Trophoblast cell (in vitro differentiated cells and primary cell): ENCODE measurements around the gene GPR42.
"Not testable (repeated sequence)": the region's sequence is repeated elsewhere in the genome, so short reads cannot be mapped to it uniquely, and the experiment has no call there.

Experiments used
- DNase-seq, 2 donors: peaks; one replicate each; pipeline ENCODE4 v3.0.0-alpha.2; 2016
- H2AFZ ChIP-seq: 2 replicates; pipeline ENCODE4 v1.6.1; 2013; ENCODE audit warnings: low read length, moderate library complexity, mild to moderate bottlenecking; ENCODE audit not compliant: insufficient read depth, poor library complexity
- H2AK5ac ChIP-seq: 2 replicates; pipeline ENCODE4 v1.6.1; 2013; ENCODE audit warnings: mild to moderate bottlenecking, low read length
- H2BK120ac ChIP-seq: 2 replicates; pipeline ENCODE4 v1.6.1; 2013; ENCODE audit warnings: low read length, mild to moderate bottlenecking, moderate library complexity; ENCODE audit not compliant: insufficient read depth, poor library complexity
- H2BK12ac ChIP-seq: 2 replicates; pipeline ENCODE4 v1.6.1; 2013; ENCODE audit warnings: mild to moderate bottlenecking, low read length, moderate library complexity
- H2BK5ac ChIP-seq: 2 replicates; pipeline ENCODE4 v1.6.1; 2013; ENCODE audit warnings: low read length, low read depth, moderate library complexity, mild to moderate bottlenecking; ENCODE audit not compliant: poor library complexity
- H3K14ac ChIP-seq: 2 replicates; pipeline ENCODE4 v1.6.1; 2013; ENCODE audit warnings: mild to moderate bottlenecking, low read length
- H3K18ac ChIP-seq: 2 replicates; pipeline ENCODE4 v1.6.1; 2013; ENCODE audit warnings: mild to moderate bottlenecking, low read length
- H3K23ac ChIP-seq: 2 replicates; pipeline ENCODE4 v1.6.1; 2013; ENCODE audit warnings: low read length
- H3K27ac ChIP-seq: 2 replicates; pipeline ENCODE4 v1.5.1; 2013; ENCODE audit warnings: low read depth, mild to moderate bottlenecking, inconsistent platforms, low read length, moderate library complexity
- H3K27me3 ChIP-seq: 2 replicates; pipeline ENCODE4 v1.6.1; 2013; ENCODE audit warnings: inconsistent platforms, mild to moderate bottlenecking, low read length, moderate library complexity; ENCODE audit not compliant: insufficient read depth
- H3K36me3 ChIP-seq, 2 experiments: 1 replicate in 1 of 2; 2 replicates in 1 of 2; pipeline ENCODE4 v1.6.1; 2013; ENCODE audit warnings: low read length in 2 of 2, mild to moderate bottlenecking in 2 of 2, moderate library complexity in 1 of 2; ENCODE audit not compliant: insufficient read depth in 2 of 2, control insufficient read depth in 1 of 2
- H3K4ac ChIP-seq: 2 replicates; pipeline ENCODE4 v1.6.1; 2013; ENCODE audit warnings: low read depth, mild to moderate bottlenecking, low read length, moderate library complexity
- H3K4me1 ChIP-seq, 2 experiments: 1 replicate in 1 of 2; 2 replicates in 1 of 2; pipeline ENCODE4 v1.6.1; 2013; ENCODE audit warnings: low read length in 2 of 2, mild to moderate bottlenecking in 2 of 2, moderate library complexity in 1 of 2; ENCODE audit not compliant: insufficient read depth in 2 of 2, control insufficient read depth in 1 of 2
- H3K4me2 ChIP-seq: 2 replicates; pipeline ENCODE4 v1.6.1; 2013; ENCODE audit warnings: inconsistent platforms, mild to moderate bottlenecking, low read length, moderate library complexity
- H3K4me3 ChIP-seq: 2 replicates; pipeline ENCODE4 v1.5.1; 2013; ENCODE audit warnings: mild to moderate bottlenecking, low read depth, low read length, inconsistent platforms
- H3K79me1 ChIP-seq: one replicate; pipeline ENCODE4 v1.6.1; 2013; ENCODE audit warnings: low read length
- H3K79me2 ChIP-seq: 2 replicates; pipeline ENCODE4 v1.6.1; 2013; ENCODE audit warnings: low read length, mild to moderate bottlenecking; ENCODE audit not compliant: control insufficient read depth, insufficient read depth, poor library complexity
- H3K9ac ChIP-seq: 2 replicates; pipeline ENCODE4 v1.6.1; 2013; ENCODE audit warnings: mild to moderate bottlenecking, low read length
- H3K9me3 ChIP-seq: 2 replicates; pipeline ENCODE4 v1.6.1; 2013; ENCODE audit warnings: low read depth, mild to moderate bottlenecking, control low read depth, inconsistent platforms, low read length; ENCODE audit not compliant: insufficient read depth
- H4K12ac ChIP-seq: 2 replicates; pipeline ENCODE4 v1.6.1; 2013; ENCODE audit warnings: low read depth, mild to moderate bottlenecking, low read length, moderate library complexity
- H4K8ac ChIP-seq: 2 replicates; pipeline ENCODE4 v1.6.1; 2013; ENCODE audit warnings: low read depth, mild to moderate bottlenecking, low read length, moderate library complexity
- H4K91ac ChIP-seq: one replicate; pipeline ENCODE4 v1.6.1; 2013; ENCODE audit warnings: low read depth, mild to moderate bottlenecking, low read length, moderate library complexity
- WGBS: extraction: QIAGEN DNeasy Blood & Tissue Kit; methylation state at CpG from one replicate; pipeline ENCODE4 v1.1.7; 2013; ENCODE audit warnings: missing lambda C conversion rate; ENCODE audit not compliant: insufficient read length, insufficient coverage; ENCODE audit errors: extremely low coverage; 5-methylcytosine and 5-hydroxymethylcytosine counted together

GPR42 gene

DNA sequence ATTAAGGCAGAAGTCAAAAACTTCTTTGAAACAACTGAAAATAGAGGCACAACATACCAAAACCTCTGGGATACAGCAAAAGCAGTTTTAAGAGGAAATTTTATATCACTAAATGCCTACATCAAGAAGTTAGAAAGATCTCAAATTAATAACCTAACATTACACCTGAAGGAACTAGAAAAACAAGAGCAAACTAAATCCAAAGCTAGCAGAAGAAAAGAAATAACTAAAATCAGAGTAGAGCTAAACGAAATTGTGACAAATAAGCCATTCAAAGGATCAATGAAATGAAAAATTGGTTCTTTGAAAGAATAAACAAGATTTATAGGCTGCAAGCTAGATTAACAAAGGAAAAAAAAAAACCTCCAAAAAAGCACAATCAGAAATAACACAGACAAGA lies 2.5 kb upstream of the GPR42 start:
- H3K27ac ChIP-seq: no peak overlapping the region
- H2AFZ ChIP-seq: no peak overlapping the region
- H3K23ac ChIP-seq: no peak overlapping the region
- no peak overlapping the region for H4K8ac ChIP-seq
- no peak overlapping the region for H3K4me3 ChIP-seq
- no peak overlapping the region for H3K14ac ChIP-seq
- no peak overlapping the region for H3K4me2 ChIP-seq
- no peaks in the 10 kb centered on the region for H3K4me1 ChIP-seq
- H3K79me1 ChIP-seq: no peaks in the 10 kb centered on the region
- no CpG with 5 or more reads among the region's 1 CpG for WGBS
- no peaks in the 10 kb centered on the region for H3K27me3 ChIP-seq
- no peak overlapping the region for H3K18ac ChIP-seq
- DNase-seq: no peak
- H3K79me2 ChIP-seq: no peaks in the 10 kb centered on the region
- H2BK120ac ChIP-seq: no peak overlapping the region
- H4K12ac ChIP-seq: no peak overlapping the region
- no peak overlapping the region for H3K4ac ChIP-seq
- H2BK12ac ChIP-seq: no peak overlapping the region
- H2BK5ac ChIP-seq: no peak overlapping the region
- no peaks in the 10 kb centered on the region for H3K9me3 ChIP-seq
- no peak overlapping the region for H3K9ac ChIP-seq
- no peak overlapping the region for H2AK5ac ChIP-seq
- H3K36me3 ChIP-seq: no peaks in the 10 kb centered on the region
- no peak overlapping the region for H4K91ac ChIP-seq

DNA sequence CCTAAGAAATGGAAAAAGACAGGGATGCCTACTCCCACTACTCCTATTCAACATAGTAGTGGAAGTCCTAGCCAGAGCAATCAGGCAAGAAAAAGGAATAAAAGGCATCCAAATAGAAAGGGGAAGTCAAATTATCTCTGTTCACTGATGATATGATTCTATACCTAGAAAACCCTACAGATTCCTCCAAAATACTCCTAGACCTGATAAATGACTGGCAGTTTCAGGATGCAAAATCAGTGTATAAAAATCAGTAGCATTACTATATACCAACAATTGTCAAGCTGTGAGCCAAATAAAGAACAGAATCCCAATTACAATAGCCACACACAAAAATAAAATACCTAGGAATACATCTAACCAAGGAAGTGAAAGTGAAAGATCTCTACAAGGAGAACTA lies 1.3 kb upstream of the GPR42 start:
- no peak overlapping the region for H3K18ac ChIP-seq
- DNase-seq: no peak
- H4K91ac ChIP-seq: no peak overlapping the region
- H3K27ac ChIP-seq: no peak overlapping the region
- no peaks in the 10 kb centered on the region for H3K36me3 ChIP-seq
- no peak overlapping the region for H2BK120ac ChIP-seq
- no peaks in the 10 kb centered on the region for H3K79me1 ChIP-seq
- H2AK5ac ChIP-seq: no peak overlapping the region
- no peaks in the 10 kb centered on the region for H3K9me3 ChIP-seq
- H2AFZ ChIP-seq: no peak overlapping the region
- H4K12ac ChIP-seq: no peak overlapping the region
- H2BK12ac ChIP-seq: no peak overlapping the region
- no peak overlapping the region for H4K8ac ChIP-seq
- H3K9ac ChIP-seq: no peak overlapping the region
- peaks cover 3% of the 10 kb centered on the region for H3K27me3 ChIP-seq
- H3K23ac ChIP-seq: no peak overlapping the region
- no peak overlapping the region for H2BK5ac ChIP-seq
- H3K4me2 ChIP-seq: no peak overlapping the region
- no peaks in the 10 kb centered on the region for H3K4me1 ChIP-seq
- H3K79me2 ChIP-seq: no peaks in the 10 kb centered on the region
- H3K4ac ChIP-seq: no peak overlapping the region
- H3K4me3 ChIP-seq: no peak overlapping the region
- H3K14ac ChIP-seq: no peak overlapping the region

DNA sequence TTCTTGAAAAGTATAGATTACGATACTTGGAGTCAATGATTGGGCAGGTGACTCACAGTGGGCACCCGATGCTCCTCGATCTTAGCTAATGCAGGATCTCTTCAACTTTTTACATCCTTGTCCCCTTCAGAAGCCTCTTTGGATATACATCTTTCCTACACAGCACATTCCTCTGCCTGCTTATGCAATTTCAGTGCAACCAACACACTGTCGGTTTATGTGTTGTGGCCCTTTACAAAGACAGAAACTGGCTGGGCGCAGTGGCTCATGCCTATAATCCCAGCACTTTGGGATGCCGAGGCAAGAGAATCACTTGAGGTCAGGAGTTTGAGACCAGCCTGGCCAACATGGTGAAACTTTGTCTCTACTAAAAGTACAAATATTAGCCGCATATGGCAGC lies 2.6 kb downstream of the GPR42 start:
- H3K9me3 ChIP-seq: no peaks in the 10 kb centered on the region
- no peaks in the 10 kb centered on the region for H3K79me2 ChIP-seq
- H4K8ac ChIP-seq: no peak overlapping the region
- H2BK120ac ChIP-seq: no peak overlapping the region
- no peak overlapping the region for H4K12ac ChIP-seq
- H3K27ac ChIP-seq: no peak overlapping the region
- H3K4me2 ChIP-seq: no peak overlapping the region
- H3K4me1 ChIP-seq: no peaks in the 10 kb centered on the region
- H2AK5ac ChIP-seq: no peak overlapping the region
- H3K9ac ChIP-seq: no peak overlapping the region
- H2BK12ac ChIP-seq: no peak overlapping the region
- H2AFZ ChIP-seq: no peak overlapping the region
- peaks cover 3% of the 10 kb centered on the region for H3K27me3 ChIP-seq
- no peak for DNase-seq
- H3K4me3 ChIP-seq: no peak overlapping the region
- H3K23ac ChIP-seq: no peak overlapping the region
- no peaks in the 10 kb centered on the region for H3K79me1 ChIP-seq
- H4K91ac ChIP-seq: no peak overlapping the region
- no peak overlapping the region for H2BK5ac ChIP-seq
- no peak overlapping the region for H3K4ac ChIP-seq
- H3K14ac ChIP-seq: no peak overlapping the region
- H3K36me3 ChIP-seq: no peaks in the 10 kb centered on the region
- no peak overlapping the region for H3K18ac ChIP-seq
- WGBS: no CpG with 5 or more reads among the region's 7 CpGs

DNA sequence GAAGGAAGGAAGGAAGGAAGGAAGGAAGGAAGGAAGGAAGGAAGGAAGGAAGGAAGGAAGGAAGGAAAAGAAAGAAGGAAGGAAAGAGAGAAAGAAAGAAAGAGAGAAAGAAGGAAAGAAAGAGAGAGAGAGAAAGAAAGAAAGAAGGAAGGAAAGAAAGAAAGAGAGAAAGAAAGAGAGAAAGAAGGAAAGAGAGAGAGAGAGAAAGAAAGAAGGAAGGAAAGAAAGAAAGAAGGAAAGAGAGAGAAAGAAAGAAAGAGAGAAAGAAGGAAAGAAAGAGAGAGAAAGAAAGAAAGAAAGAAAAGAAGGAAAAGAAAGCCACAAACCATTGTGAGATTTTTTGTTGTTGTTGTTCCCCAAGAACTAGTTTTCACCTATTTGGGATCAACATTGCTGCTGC lies 3.2 kb downstream of the GPR42 start:
- not testable (repeated sequence) for H3K9me3 ChIP-seq, H2BK120ac ChIP-seq, H3K4me2 ChIP-seq, H4K8ac ChIP-seq, H3K18ac ChIP-seq, H3K4me1 ChIP-seq, H3K4me3 ChIP-seq, H3K23ac ChIP-seq, H2BK5ac ChIP-seq, DNase-seq, H4K91ac ChIP-seq, H3K9ac ChIP-seq, H3K14ac ChIP-seq, H4K12ac ChIP-seq, H3K36me3 ChIP-seq, H3K27ac ChIP-seq, H2AK5ac ChIP-seq, H3K79me2 ChIP-seq, H2BK12ac ChIP-seq, H3K4ac ChIP-seq, H3K79me1 ChIP-seq, H3K27me3 ChIP-seq, H2AFZ ChIP-seq
